GM23248 (cell line): Measurements from ENCODE around the gene AKR7A2.

Experiments
- EZH2 ChIP-seq: fragments of 200-600 bp; sonication (generic); IDR thresholded peaks from 2 replicates; pipeline ENCODE4 v1.6.1; 2018; ENCODE audit warnings: antibody characterized with exemption, mild to moderate bottlenecking; ENCODE audit not compliant: insufficient read depth, poor library complexity, severe bottlenecking
- EZH2phosphoT487 ChIP-seq: fragments of 200-600 bp; sonication (generic); IDR thresholded peaks from 2 replicates; pipeline ENCODE4 v1.6.1; 2018; ENCODE audit warnings: antibody characterized with exemption, moderate library complexity, mild to moderate bottlenecking, low read depth; ENCODE audit not compliant: insufficient read depth

- TF ChIP-seq EZH2 (no peak), EZH2phosphoT487 (no peak)
Observed at GRCh38 chr1:19340387-19340937, 28.5 kb upstream of the AKR7A2 start.
